B cell (primary cell): Measurements from ENCODE around the gene IPO13. TPM values are rescaled to one million over a fixed set of nuclear protein-coding genes. Genes with fewer than 3 reads are reported as not detected.

ENCODE experiments used
- ATAC-seq: fragments of 200-7000 bp; cut with Tn5 transposase; one replicate; pipeline ENCODE4 v1.10.0; 2021; ENCODE audit warnings: low read depth, mild to moderate bottlenecking, moderate number of reproducible peaks, moderate library complexity
- CTCF ChIA-PET: fragments of 350-600 bp; sonication (Branson Sonifier 250); formaldehyde crosslinking; loops from one replicate; lab custom pipeline; 2021; ENCODE audit warnings: antibody characterized with exemption, inconsistent platforms; lab: Charles Lee
- POLR2A ChIA-PET: fragments of 350-600 bp; sonication (Branson Sonifier 250); formaldehyde crosslinking; loops from one replicate; lab custom pipeline; 2021; ENCODE audit warnings: antibody characterized with exemption; lab: Charles Lee
- DNase-seq: peaks from one replicate; pipeline ENCODE4 v3.0.0; 2013
- H2AFZ ChIP-seq: 2 replicates; pipeline ENCODE4 v1.6.1; 2012; ENCODE audit warnings: mild to moderate bottlenecking, low read depth, low read length; ENCODE audit not compliant: insufficient read depth, poor library complexity, severe bottlenecking
- H3K27ac ChIP-seq, 2 donors: 1 replicate in 1 of 2; 2 replicates in 1 of 2; pipeline ENCODE4 v1.5.1; 2012 to 2013; ENCODE audit warnings: low read length in 2 of 2, mild to moderate bottlenecking in 2 of 2, moderate library complexity in 1 of 2
- H3K27me3 ChIP-seq, 4 experiments: fragments of 200-600 bp in 1 of 4; sonication (generic) in 1 of 4; replicated peaks in 1 of 4; 1 replicate in 2 of 4; 2 replicates in 2 of 4; pipeline versions ENCODE4 v1.6.1 to v1.7.0; 2013 to 2016; ENCODE audit warnings: low read length in 3 of 4, mild to moderate bottlenecking in 2 of 4, mixed read lengths in 1 of 4, moderate library complexity in 1 of 4; ENCODE audit not compliant: insufficient read depth in 4 of 4, control insufficient read depth in 3 of 4; ENCODE audit errors: control extremely low read depth in 1 of 4
- H3K36me3 ChIP-seq, 2 experiments: replicated peaks in 1 of 2; 1 replicate in 1 of 2; 2 replicates in 1 of 2; pipeline versions ENCODE4 v1.6.1 to v1.7.1; 2013; ENCODE audit warnings: low read length in 1 of 2; ENCODE audit not compliant: insufficient read depth in 2 of 2, control insufficient read depth in 1 of 2; ENCODE audit errors: control extremely low read depth in 1 of 2, extremely low read depth in 1 of 2
- H3K4me1 ChIP-seq, 2 donors: fragments of 200-600 bp in 1 of 2; sonication (generic) in 1 of 2; 1 replicate in 1 of 2; 2 replicates in 1 of 2; pipeline versions ENCODE4 v1.5.1 to v1.6.1; 2013 to 2017; ENCODE audit warnings: low read length in 2 of 2; ENCODE audit not compliant: control insufficient read depth in 2 of 2, insufficient read depth in 2 of 2
- H3K4me2 ChIP-seq: replicated peaks from 2 replicates; pipeline ENCODE3; 2012; ENCODE audit warnings: mild to moderate bottlenecking, low read depth, low read length; ENCODE audit not compliant: poor library complexity, severe bottlenecking
- H3K4me3 ChIP-seq, 5 experiments: fragments of 200-600 bp in 1 of 5; sonication (generic) in 1 of 5; 1 replicate in 3 of 5; 2 replicates in 2 of 5; pipeline versions ENCODE4 v1.5.1 to v1.7.0; 2011 to 2016; ENCODE audit warnings: low read length in 4 of 5, mild to moderate bottlenecking in 4 of 5, low read depth in 2 of 5, control low read depth in 1 of 5, moderate library complexity in 1 of 5; ENCODE audit not compliant: insufficient read depth in 1 of 5; ENCODE audit errors: control extremely low read depth in 1 of 5, extremely low read depth in 1 of 5
- H3K79me2 ChIP-seq: fragments of 200-600 bp; sonication (generic); one replicate; pipeline ENCODE4 v1.6.0; 2016; ENCODE audit warnings: low read length; ENCODE audit not compliant: control insufficient read depth, insufficient read depth
- H3K9ac ChIP-seq: fragments of 200-600 bp; sonication (generic); 2 replicates; pipeline ENCODE4 v1.6.1; 2017; ENCODE audit warnings: mild to moderate bottlenecking, low read length, moderate library complexity
- H3K9me3 ChIP-seq, 3 donors: one replicate each; pipeline versions ENCODE4 v1.6.1 to v1.7.1; 2013; ENCODE audit warnings: low read length in 2 of 3; ENCODE audit not compliant: control insufficient read depth in 2 of 3, insufficient read depth in 1 of 3; ENCODE audit errors: control extremely low read depth in 1 of 3
- H4K20me1 ChIP-seq: 2 replicates; pipeline ENCODE4 v1.6.0; 2012; ENCODE audit warnings: mild to moderate bottlenecking, low read length; ENCODE audit not compliant: insufficient read depth, control insufficient read depth, poor library complexity, severe bottlenecking
- H3K27ac Mint-ChIP-seq: one replicate; pipeline ENCODE4 v1.8.0; 2021; ENCODE audit warnings: mixed read lengths
- H3K27me3 Mint-ChIP-seq: one replicate; pipeline ENCODE4 v1.8.0; 2021; ENCODE audit warnings: mixed read lengths
- H3K4me1 Mint-ChIP-seq: one replicate; pipeline ENCODE4 v1.8.0; 2021; ENCODE audit warnings: mixed read lengths
- H3K4me3 Mint-ChIP-seq: one replicate; pipeline ENCODE4 v1.8.0; 2021; ENCODE audit warnings: mixed read lengths
- H3K9me3 Mint-ChIP-seq: one replicate; pipeline ENCODE4 v1.8.0; 2022; ENCODE audit warnings: mixed read lengths; ENCODE audit not compliant: insufficient read depth
- EZH2 ChIP-seq: IDR thresholded peaks from 2 replicates; pipeline ENCODE4 v1.6.1; 2012; ENCODE audit warnings: borderline replicate concordance, low read depth, mild to moderate bottlenecking, moderate library complexity, low read length; ENCODE audit not compliant: insufficient read depth, poor library complexity, severe bottlenecking
- WGBS: methylation state at CpG from one replicate; pipeline ENCODE4 v1.1.5; 2013; ENCODE audit warnings: missing lambda C conversion rate; ENCODE audit not compliant: insufficient coverage; 5-methylcytosine and 5-hydroxymethylcytosine counted together
- intact Hi-C: fragments of 100-400 bp; cut with micrococcal nuclease; formaldehyde crosslinking; loops from one replicate; pipeline ENCODE4 v1.10.0; 2022
- polyA plus RNA-seq: library from polyadenylated mRNA; depleted of rRNA; stranded (reverse); fragments of >200 nt; gene quantifications from 2 replicates; pipeline ENCODE4 v1.2.3, GENCODE V29; 2012
- total RNA-seq, 2 donors: library from RNA; stranded (reverse); fragments of 120-200 nt in 1 of 2; gene quantifications; 1 replicate in 1 of 2; 2 replicates in 1 of 2; pipeline versions ENCODE4 v1.2.3 to v1.2.4, GENCODE V29; 2013 to 2022
- TF ChIP-seq, protein P1 (sequence below): fragments of 200-600 bp; IDR thresholded peaks from one replicate; pipeline ENCODE4 v1.8.0; 2022; ENCODE audit warnings: antibody characterized with exemption, mild to moderate bottlenecking

The IPO13 gene
- total and polyA plus RNA-seq, 2 donors (not counting 1 experiment from before 2014, with no cell fraction given): 18.7 to 19.7 TPM

DNA sequence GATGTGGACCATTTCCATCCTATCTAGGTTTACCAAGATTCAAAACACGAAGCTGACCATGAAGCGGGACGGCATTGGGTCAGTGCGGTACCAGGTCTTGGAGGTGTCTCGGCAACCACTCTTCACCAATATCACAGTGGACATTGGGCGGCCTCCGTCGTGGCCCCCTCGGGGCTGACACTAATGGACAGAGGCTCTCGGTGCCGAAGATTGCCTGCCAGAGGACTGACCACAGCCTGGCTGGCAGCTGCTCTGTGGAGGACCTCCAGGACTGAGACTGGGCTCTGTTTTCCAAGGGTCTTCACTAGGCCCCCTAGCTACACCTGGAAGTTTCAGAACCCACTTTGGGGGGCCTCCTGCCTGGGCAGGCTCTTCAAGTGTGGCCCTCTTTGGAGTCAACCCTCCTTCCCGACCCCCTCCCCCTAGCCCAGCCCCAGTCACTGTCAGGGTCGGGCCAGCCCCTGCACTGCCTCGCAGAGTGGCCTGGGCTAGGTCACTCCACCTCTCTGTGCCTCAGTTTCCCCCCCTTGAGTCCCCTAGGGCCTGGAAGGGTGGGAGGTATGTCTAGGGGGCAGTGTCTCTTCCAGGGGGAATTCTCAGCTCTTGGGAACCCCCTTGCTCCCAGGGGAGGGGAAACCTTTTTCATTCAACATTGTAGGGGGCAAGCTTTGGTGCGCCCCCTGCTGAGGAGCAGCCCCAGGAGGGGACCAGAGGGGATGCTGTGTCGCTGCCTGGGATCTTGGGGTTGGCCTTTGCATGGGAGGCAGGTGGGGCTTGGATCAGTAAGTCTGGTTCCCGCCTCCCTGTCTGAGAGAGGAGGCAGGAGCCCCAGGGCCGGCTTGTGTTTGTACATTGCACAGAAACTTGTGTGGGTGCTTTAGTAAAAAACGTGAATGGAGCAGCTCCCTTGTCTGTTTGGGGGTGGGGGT, 43.8 kb downstream of the IPO13 start:
- Histone ChIP-seq H3K36me3 (no peaks in the 10 kb centered on the region), H4K20me1 (no peaks in the 10 kb centered on the region), H3K4me2 (peak overlapping the region; percentile 94), H3K4me1 (peaks cover 22 to 44% of the 10 kb centered on the region in 2 donors), H2AFZ (peak overlapping the region; percentile 99), H3K27me3 (no peaks in the 10 kb centered on the region), H3K4me3 (peak overlapping the region; percentile 11 to 81 (median 72)), H3K9ac (peak overlapping the region; percentile 87), H3K79me2 (no peaks in the 10 kb centered on the region), H3K27ac (peak overlapping the region in 1 of 2 donors; percentile 75), H3K9me3 (no peaks in the 10 kb centered on the region)
- WGBS: 77% methylated on average over 17 of the region's 19 CpGs
- ChIA-PET CTCF (interaction anchor here (1.0 to 1.8 kb wide), 4 partner anchors 15 to 42 kb away, joined by 3 to 6 read pairs (median 4); partner anchors contain the start of gene ATP6V0B), POLR2A (interaction anchor here (0.6 to 1.1 kb wide), 2 partner anchors 15 to 46 kb away, joined by 3 read pairs; no protein-coding TSS in a partner anchor)
- intact Hi-C loops: loop anchor here (1.0 to 5.0 kb wide), 4 partner anchors 16 to 283 kb away; partner anchors contain the start of genes ATP6V0B, IPO13 and ST3GAL3
- H3K4me3 Mint-ChIP-seq: peak overlapping the region; percentile 96
- DNase-seq (no peak), ATAC-seq (no peak)
- H3K9me3 Mint-ChIP-seq: no peaks in the 10 kb centered on the region
- peaks cover 38% of the 10 kb centered on the region for H3K4me1 Mint-ChIP-seq
- TF ChIP-seq, protein P1, sequence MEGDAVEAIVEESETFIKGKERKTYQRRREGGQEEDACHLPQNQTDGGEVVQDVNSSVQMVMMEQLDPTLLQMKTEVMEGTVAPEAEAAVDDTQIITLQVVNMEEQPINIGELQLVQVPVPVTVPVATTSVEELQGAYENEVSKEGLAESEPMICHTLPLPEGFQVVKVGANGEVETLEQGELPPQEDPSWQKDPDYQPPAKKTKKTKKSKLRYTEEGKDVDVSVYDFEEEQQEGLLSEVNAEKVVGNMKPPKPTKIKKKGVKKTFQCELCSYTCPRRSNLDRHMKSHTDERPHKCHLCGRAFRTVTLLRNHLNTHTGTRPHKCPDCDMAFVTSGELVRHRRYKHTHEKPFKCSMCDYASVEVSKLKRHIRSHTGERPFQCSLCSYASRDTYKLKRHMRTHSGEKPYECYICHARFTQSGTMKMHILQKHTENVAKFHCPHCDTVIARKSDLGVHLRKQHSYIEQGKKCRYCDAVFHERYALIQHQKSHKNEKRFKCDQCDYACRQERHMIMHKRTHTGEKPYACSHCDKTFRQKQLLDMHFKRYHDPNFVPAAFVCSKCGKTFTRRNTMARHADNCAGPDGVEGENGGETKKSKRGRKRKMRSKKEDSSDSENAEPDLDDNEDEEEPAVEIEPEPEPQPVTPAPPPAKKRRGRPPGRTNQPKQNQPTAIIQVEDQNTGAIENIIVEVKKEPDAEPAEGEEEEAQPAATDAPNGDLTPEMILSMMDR: no peak
- no peak for TF ChIP-seq EZH2
- H3K27ac Mint-ChIP-seq: peak overlapping the region; percentile 91
- H3K27me3 Mint-ChIP-seq: no peaks in the 10 kb centered on the region
